HEK293 (cell line): ENCODE data around the gene GPR132.

Source experiments
- KLF1 ChIP-seq: fragments of 450-650 bp; formaldehyde crosslinking; IDR thresholded peaks from 2 replicates; pipeline ENCODE4 v1.5.1; 2016; ENCODE audit warnings: missing biosample characterization, missing genetic modification characterization
- KLF8 ChIP-seq: fragments of 450-650 bp; formaldehyde crosslinking; IDR thresholded peaks from 2 replicates; pipeline ENCODE4 v1.5.1; 2016; ENCODE audit warnings: missing biosample characterization, missing genetic modification characterization
- MEIS1 ChIP-seq: sonication (generic); formaldehyde crosslinking; IDR thresholded peaks from 2 replicates; pipeline ENCODE4 v1.8.1; 2022; ENCODE audit warnings: missing genetic modification reagents, mild to moderate bottlenecking, borderline replicate concordance
- SCRT1 ChIP-seq: fragments of 450-650 bp; formaldehyde crosslinking; IDR thresholded peaks from 2 replicates; pipeline ENCODE4 v1.5.1; 2016; ENCODE audit warnings: missing biosample characterization, missing genetic modification characterization, borderline replicate concordance
- YY2 ChIP-seq: fragments of 450-650 bp; formaldehyde crosslinking; IDR thresholded peaks from 2 replicates; pipeline ENCODE4 v1.5.1; 2016; ENCODE audit warnings: missing biosample characterization, missing genetic modification characterization
- ZNF10 ChIP-seq: fragments of 450-650 bp; formaldehyde crosslinking; IDR thresholded peaks from 2 replicates; pipeline ENCODE4 v1.5.1; 2017; ENCODE audit warnings: missing biosample characterization, missing genetic modification characterization
- ZNF350 ChIP-seq: fragments of 450-650 bp; formaldehyde crosslinking; IDR thresholded peaks from 2 replicates; pipeline ENCODE4 v1.5.0; 2017; ENCODE audit warnings: missing biosample characterization, mild to moderate bottlenecking, missing genetic modification characterization
- ZNF354C ChIP-seq: fragments of 450-650 bp; formaldehyde crosslinking; IDR thresholded peaks from 2 replicates; pipeline ENCODE4 v1.5.1; 2016; ENCODE audit warnings: missing biosample characterization, missing genetic modification characterization, low read depth, borderline replicate concordance
- ZNF426 ChIP-seq: fragments of 450-650 bp; formaldehyde crosslinking; IDR thresholded peaks from 2 replicates; pipeline ENCODE4 v1.5.1; 2017; ENCODE audit warnings: missing biosample characterization, missing genetic modification characterization, mild to moderate bottlenecking, inconsistent platforms, moderate library complexity
- ZNF501 ChIP-seq: fragments of 450-650 bp; formaldehyde crosslinking; IDR thresholded peaks from 2 replicates; pipeline ENCODE4 v1.5.1; 2016; ENCODE audit warnings: missing biosample characterization, missing genetic modification characterization
- ZNF571 ChIP-seq: fragments of 450-650 bp; formaldehyde crosslinking; IDR thresholded peaks from 2 replicates; pipeline ENCODE4 v1.5.0; 2017; ENCODE audit warnings: missing biosample characterization, missing genetic modification characterization
- ZNF600 ChIP-seq: fragments of 450-650 bp; formaldehyde crosslinking; IDR thresholded peaks from 2 replicates; pipeline ENCODE4 v1.5.1; 2016; ENCODE audit warnings: missing biosample characterization, missing genetic modification characterization
- ZNF621 ChIP-seq: fragments of 450-650 bp; formaldehyde crosslinking; IDR thresholded peaks from 2 replicates; pipeline ENCODE4 v1.5.1; 2017; ENCODE audit warnings: missing biosample characterization, missing genetic modification characterization
- ZNF654 ChIP-seq: fragments of 450-650 bp; formaldehyde crosslinking; IDR thresholded peaks from 2 replicates; pipeline ENCODE4 v1.5.1; 2016; ENCODE audit warnings: low read depth, missing biosample characterization, missing genetic modification characterization
- ZNF76 ChIP-seq: fragments of 450-650 bp; formaldehyde crosslinking; IDR thresholded peaks from 2 replicates; pipeline ENCODE4; 2016; ENCODE audit warnings: low read depth, missing biosample characterization, missing genetic modification characterization, borderline replicate concordance
- TF ChIP-seq, protein P1 (sequence below): fragments of 450-650 bp; formaldehyde crosslinking; IDR thresholded peaks from 2 replicates; pipeline ENCODE4 v1.5.1; 2016; ENCODE audit warnings: missing biosample characterization, missing genetic modification characterization
- TF ChIP-seq, protein P2 (sequence below): fragments of 450-650 bp; formaldehyde crosslinking; IDR thresholded peaks from 2 replicates; pipeline ENCODE4 v1.5.1; 2016; ENCODE audit warnings: missing biosample characterization, missing genetic modification characterization, low read depth
- TF ChIP-seq, protein P3 (sequence below): fragments of 450-650 bp; formaldehyde crosslinking; IDR thresholded peaks from 2 replicates; pipeline ENCODE4 v1.5.1; 2016; ENCODE audit warnings: missing biosample characterization, missing genetic modification characterization
- TF ChIP-seq, protein P4 (sequence below): fragments of 450-650 bp; formaldehyde crosslinking; IDR thresholded peaks from 2 replicates; pipeline ENCODE4 v1.5.1; 2016; ENCODE audit warnings: missing biosample characterization, missing genetic modification characterization
- TF ChIP-seq, protein P5 (sequence below): fragments of 450-650 bp; formaldehyde crosslinking; IDR thresholded peaks from 2 replicates; pipeline ENCODE4 v1.5.1; 2016; ENCODE audit warnings: missing biosample characterization, missing genetic modification characterization
- TF ChIP-seq, protein P6 (sequence below): fragments of 450-650 bp; IDR thresholded peaks from 2 replicates; pipeline ENCODE4 v1.5.1; 2018; ENCODE audit warnings: missing biosample characterization, missing genetic modification characterization

The GPR132 gene

DNA sequence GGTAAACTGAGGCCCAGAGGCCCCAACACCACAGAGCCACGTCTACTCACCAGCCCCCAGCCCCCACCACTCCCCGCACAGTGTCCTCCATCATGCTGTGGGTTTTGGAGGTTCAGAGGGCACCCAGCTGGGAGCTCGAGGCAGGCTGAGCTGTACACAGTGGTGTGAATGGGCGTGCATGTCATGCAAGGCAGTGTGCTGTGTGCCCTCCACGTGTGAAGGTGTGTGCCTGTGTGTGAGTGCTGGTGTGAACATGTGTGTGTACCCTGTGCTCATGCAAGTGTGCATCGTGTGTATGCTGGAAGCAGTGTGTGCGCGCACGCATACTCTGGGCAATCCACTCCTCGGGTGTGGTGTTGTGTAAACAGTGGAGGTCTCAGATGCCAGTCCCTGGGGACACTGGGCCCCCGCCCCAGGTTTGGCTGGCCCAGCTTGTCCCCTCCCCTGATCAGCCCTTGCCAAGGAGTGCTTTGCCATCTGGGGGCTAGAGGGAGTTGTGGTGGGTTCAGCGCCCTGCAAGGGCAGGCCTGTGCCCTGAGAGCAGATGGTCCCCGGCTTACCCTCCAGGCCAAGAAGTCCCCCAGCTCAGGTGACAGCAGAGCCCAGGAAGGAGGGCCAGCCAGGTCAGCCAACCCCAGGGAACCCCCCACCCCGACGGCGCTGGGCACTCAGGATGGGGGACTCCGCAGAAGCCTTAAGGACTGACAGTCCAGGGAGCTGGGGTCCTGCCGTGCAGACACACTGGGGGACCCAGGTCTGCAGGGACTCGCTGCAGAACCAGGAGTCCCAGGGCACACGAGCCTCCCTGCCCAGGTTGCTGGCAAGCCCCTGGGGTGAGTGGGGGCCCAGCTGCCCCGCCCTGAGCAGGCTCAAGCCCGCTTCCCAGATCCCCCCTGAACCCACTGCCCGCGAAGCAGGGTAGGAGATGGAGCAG lies 23.8 kb upstream of the GPR132 start (continued):
- TF ChIP-seq, protein P1, sequence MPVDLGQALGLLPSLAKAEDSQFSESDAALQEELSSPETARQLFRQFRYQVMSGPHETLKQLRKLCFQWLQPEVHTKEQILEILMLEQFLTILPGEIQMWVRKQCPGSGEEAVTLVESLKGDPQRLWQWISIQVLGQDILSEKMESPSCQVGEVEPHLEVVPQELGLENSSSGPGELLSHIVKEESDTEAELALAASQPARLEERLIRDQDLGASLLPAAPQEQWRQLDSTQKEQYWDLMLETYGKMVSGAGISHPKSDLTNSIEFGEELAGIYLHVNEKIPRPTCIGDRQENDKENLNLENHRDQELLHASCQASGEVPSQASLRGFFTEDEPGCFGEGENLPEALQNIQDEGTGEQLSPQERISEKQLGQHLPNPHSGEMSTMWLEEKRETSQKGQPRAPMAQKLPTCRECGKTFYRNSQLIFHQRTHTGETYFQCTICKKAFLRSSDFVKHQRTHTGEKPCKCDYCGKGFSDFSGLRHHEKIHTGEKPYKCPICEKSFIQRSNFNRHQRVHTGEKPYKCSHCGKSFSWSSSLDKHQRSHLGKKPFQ: peak; percentile 99
- TF ChIP-seq ZNF621 (no peak), ZNF571 (tag by site-specific recombination) (no peak), SCRT1 (tag by site-specific recombination) (no peak), ZNF76 (tag by site-specific recombination) (no peak), ZNF426 (tag by site-specific recombination) (no peak), ZNF654 (tag by site-specific recombination) (no peak), ZNF10 (tag by site-specific recombination) (no peak), ZNF501 (tag by site-specific recombination) (no peak), ZNF354C (tag by site-specific recombination) (no peak), YY2 (no peak), ZNF350 (no peak), ZNF600 (tag by site-specific recombination) (no peak; the same call in 1 of the 2 replicates), MEIS1 (no peak), KLF1 (tag by site-specific recombination) (peak; percentile 98), KLF8 (0 out of 2 replicates have a peak, but pooled peaks have one; percentile 48)
- TF ChIP-seq, protein P2, sequence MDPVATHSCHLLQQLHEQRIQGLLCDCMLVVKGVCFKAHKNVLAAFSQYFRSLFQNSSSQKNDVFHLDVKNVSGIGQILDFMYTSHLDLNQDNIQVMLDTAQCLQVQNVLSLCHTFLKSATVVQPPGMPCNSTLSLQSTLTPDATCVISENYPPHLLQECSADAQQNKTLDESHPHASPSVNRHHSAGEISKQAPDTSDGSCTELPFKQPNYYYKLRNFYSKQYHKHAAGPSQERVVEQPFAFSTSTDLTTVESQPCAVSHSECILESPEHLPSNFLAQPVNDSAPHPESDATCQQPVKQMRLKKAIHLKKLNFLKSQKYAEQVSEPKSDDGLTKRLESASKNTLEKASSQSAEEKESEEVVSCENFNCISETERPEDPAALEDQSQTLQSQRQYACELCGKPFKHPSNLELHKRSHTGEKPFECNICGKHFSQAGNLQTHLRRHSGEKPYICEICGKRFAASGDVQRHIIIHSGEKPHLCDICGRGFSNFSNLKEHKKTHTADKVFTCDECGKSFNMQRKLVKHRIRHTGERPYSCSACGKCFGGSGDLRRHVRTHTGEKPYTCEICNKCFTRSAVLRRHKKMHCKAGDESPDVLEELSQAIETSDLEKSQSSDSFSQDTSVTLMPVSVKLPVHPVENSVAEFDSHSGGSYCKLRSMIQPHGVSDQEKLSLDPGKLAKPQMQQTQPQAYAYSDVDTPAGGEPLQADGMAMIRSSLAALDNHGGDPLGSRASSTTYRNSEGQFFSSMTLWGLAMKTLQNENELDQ: no peak
- TF ChIP-seq, protein P3, sequence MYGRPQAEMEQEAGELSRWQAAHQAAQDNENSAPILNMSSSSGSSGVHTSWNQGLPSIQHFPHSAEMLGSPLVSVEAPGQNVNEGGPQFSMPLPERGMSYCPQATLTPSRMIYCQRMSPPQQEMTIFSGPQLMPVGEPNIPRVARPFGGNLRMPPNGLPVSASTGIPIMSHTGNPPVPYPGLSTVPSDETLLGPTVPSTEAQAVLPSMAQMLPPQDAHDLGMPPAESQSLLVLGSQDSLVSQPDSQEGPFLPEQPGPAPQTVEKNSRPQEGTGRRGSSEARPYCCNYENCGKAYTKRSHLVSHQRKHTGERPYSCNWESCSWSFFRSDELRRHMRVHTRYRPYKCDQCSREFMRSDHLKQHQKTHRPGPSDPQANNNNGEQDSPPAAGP (tag by site-specific recombination): peak; percentile 25; the same call in 1 of the 2 replicates
- TF ChIP-seq, protein P4, sequence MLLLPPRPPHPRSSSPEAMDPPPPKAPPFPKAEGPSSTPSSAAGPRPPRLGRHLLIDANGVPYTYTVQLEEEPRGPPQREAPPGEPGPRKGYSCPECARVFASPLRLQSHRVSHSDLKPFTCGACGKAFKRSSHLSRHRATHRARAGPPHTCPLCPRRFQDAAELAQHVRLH (tag by site-specific recombination): no peak
- TF ChIP-seq, protein P5, sequence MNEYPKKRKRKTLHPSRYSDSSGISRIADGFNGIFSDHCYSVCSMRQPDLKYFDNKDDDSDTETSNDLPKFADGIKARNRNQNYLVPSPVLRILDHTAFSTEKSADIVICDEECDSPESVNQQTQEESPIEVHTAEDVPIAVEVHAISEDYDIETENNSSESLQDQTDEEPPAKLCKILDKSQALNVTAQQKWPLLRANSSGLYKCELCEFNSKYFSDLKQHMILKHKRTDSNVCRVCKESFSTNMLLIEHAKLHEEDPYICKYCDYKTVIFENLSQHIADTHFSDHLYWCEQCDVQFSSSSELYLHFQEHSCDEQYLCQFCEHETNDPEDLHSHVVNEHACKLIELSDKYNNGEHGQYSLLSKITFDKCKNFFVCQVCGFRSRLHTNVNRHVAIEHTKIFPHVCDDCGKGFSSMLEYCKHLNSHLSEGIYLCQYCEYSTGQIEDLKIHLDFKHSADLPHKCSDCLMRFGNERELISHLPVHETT (tag by site-specific recombination): no peak
- TF ChIP-seq, protein P6, sequence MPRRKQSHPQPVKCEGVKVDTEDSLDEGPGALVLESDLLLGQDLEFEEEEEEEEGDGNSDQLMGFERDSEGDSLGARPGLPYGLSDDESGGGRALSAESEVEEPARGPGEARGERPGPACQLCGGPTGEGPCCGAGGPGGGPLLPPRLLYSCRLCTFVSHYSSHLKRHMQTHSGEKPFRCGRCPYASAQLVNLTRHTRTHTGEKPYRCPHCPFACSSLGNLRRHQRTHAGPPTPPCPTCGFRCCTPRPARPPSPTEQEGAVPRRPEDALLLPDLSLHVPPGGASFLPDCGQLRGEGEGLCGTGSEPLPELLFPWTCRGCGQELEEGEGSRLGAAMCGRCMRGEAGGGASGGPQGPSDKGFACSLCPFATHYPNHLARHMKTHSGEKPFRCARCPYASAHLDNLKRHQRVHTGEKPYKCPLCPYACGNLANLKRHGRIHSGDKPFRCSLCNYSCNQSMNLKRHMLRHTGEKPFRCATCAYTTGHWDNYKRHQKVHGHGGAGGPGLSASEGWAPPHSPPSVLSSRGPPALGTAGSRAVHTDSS (tag by site-specific recombination): no peak
